NOMO-1 treated with DMSO at 0.1 percent for 48 hours (cell line): ENCODE data around the gene F8A1.
"Not testable (repeated sequence)": the region's sequence is repeated elsewhere in the genome, so short reads cannot be mapped to it uniquely, and the experiment has no call there.

Experiments used
- DNase-seq: peaks from one replicate; lab custom pipeline; 2025; ENCODE audit not compliant: unreplicated experiment; lab: John Stamatoyannopoulos, UW

The F8A1 gene

GRCh38 chrX:154886069-154886788 lies at the start of gene F8A1:
Gene F8A1 (plus strand): TSS chrX:154886355. CDS start chrX:154886375, 20 bp downstream.
- DNase-seq = not testable (repeated sequence)

DNA sequence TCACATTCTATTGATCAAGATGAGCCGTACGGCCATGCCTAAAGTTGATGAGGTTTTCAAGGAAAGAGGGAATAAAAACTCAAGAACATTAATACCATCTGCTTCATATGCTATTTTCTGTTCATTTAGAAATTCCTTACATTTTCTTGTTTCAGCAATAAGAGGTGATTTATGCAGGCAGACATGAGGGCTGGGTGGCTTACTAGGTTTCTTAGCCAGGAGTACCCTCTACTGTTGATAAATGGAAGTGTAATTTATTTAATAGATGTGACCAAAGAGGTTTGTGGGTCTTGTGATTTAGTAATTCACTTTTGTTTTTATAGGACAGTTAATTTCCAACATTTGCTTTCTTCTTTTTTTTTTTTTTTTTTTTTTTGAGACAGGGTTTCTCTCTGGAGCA lies 45.3 kb upstream of the F8A1 start:
- peak; percentile 42 for DNase-seq

DNA sequence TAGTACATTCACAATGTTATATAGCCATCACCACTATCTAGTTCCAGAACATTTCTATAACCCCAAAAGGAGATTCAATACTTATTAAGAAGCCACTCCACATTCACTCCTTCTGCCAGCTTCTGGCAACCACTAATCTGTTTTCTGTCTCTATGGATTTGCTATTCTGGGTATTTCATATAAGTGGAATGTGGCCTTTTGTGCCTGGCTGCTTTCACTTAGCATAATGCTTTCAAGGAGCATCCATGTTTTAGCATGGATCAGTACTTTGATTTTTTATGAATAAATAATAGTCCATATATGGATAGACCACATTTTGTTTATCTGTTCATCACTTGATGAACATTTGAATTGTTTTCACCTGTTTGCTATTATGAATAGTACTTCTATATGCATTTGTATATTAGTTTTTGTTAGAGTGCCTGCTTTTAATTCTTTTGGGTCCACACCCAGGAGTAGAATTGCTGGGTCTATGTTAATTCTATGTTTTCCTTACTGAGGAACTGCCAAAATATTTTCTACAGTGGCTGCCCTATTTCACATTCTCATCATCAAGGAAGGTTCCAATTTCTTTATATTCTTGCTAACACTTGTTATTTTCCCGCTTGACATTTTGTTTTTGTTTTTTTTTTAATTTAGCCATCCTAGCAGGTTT lies 35.1 kb upstream of the F8A1 start:
- no peak for DNase-seq

DNA sequence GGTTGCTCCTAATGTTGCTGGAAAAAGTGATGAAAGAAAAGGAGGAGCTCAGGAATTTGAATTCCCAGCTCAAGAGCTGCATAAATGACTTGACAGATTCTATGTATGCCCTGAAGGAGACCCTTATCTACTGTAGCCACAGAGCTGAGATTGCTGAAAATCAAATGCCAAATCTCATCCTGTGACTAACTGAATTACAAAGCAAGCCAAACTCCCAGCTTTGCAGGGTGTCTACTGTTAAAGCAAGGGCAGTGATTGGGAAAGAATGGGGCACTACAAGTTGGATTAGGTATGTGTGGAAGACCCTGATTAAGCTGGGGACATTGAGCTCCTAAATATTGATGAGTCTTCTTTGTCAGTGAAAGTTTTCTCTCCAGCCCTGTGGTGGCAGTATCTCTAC lies 30.9 kb upstream of the F8A1 start:
- no peak for DNase-seq

- DNase-seq = not testable (repeated sequence)
Measured at GRCh38 chrX:154868522-154868921, 17.6 kb upstream of the F8A1 start.

GRCh38 chrX:154873329-154873728 lies 12.8 kb upstream of the F8A1 start:
- DNase-seq = no peak

GRCh38 chrX:154884069-154884468 lies 2.1 kb upstream of the F8A1 start:
- not testable (repeated sequence) for DNase-seq

DNA sequence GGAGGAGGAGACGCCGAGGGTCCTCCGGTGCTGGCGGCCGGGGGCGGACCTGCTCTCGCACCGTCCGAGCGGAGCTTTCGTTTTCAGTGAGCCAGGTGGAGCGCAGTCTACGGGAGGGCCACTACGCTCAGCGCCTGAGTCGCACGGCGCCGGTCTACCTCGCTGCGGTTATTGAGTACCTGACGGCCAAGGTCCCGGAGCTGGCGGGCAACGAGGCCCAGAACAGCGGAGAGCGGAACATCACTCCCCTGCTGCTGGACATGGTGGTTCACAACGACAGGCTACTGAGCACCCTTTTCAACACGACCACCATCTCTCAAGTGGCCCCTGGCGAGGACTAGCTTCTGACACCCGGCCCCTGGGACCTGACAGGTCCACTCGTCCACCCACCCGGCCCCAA lies 1.1 kb upstream of the F8A1 start:
- DNase-seq = not testable (repeated sequence)

GRCh38 chrX:154885549-154885948 lies 606 bp upstream of the F8A1 start:
- DNase-seq = not testable (repeated sequence)

DNA sequence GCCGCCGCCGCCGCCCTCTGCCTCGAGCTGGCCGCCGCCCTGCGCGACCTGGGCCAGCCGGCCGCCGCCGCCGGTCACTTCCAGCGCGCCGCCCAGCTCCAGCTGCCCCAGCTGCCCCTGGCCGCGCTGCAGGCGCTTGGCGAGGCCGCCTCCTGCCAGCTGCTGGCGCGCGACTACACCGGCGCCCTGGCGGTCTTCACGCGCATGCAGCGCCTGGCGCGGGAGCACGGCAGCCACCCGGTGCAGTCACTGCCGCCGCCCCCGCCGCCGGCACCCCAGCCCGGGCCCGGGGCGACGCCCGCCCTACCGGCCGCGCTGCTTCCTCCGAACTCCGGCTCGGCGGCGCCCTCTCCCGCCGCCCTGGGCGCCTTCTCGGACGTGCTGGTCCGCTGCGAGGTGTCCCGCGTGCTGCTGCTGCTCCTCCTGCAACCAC lies 650 bp downstream of the F8A1 start:
- not testable (repeated sequence) for DNase-seq

- DNase-seq = no peak
Measured at GRCh38 chrX:154890990-154891639, 5.0 kb downstream of the F8A1 start.

DNA sequence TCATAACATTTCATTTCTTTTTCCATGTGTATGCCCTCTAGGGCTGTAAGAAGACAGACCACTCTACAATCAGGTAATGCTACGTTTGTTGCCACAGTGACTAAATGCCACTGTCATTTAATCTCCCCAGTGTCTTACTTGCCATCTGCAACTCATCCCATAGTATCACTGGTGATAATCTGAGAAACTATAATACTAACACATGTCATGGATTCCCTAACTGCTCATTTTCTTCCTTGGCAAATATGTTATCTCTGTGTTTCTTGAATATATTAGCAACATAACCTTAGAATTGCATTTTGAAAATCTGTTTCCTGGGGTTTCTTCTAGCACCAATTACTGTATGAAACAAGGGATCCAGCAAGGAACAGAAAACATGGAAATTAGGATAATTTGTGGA lies 6.1 kb downstream of the F8A1 start:
- DNase-seq = no peak

DNA sequence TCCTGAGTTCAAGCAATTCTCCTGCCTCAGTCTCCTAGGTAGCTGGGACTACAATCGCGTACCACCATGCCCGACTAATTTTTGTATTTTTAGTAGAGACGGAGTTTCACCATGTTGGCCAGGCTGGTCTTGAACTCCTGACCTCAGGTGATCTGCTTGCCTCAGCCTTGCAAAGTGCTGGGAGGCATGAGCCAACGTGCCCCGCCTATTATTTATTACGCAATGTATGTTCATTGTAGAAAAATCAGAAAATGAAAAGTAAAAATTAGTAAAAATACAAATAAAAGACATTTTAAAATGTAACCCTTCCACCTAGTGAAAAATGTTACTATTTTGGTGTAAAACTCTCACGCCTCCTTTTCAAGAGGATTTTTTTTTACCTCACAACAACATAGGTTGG lies 14.2 kb downstream of the F8A1 start:
- no peak for DNase-seq

DNA sequence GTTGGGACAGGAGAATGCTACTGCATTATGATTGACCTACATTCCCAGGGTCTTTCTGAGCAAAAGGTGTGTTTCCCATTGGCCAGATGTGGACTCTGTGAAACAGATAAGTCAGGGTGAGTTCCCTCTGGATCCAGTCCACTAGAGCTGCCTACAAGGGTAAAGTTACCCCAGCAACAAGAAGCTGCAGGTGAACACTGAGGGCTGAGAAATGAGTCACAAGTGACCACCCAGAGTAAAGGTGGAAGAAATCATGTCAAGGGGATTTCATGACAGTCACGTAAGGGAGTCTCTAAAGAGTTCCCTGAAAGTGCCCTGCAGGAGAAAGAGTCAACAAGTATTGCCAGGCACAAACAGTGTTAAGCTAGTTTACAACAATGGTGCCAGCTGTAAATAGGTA lies 16.3 kb downstream of the F8A1 start:
- DNase-seq = no peak

DNA sequence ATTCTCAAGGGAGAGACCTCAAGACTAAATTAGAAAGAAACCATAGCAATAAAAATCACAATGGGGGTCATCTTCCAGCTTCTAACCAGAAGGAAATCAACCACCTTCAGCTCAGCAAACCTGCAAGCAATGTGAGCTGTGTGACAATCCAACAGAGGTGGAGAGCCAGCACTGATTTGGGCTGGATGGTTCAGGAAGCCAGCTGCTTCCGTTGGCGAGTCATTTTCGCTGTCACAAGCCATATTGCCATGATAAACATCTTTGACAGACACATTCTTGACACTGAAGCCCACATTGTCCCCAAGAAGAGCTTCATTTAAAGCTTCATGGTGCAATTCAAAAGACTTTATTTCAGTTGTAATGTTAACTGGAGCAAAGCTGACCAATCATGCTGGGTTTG lies 22.7 kb downstream of the F8A1 start:
- DNase-seq = no peak

DNA sequence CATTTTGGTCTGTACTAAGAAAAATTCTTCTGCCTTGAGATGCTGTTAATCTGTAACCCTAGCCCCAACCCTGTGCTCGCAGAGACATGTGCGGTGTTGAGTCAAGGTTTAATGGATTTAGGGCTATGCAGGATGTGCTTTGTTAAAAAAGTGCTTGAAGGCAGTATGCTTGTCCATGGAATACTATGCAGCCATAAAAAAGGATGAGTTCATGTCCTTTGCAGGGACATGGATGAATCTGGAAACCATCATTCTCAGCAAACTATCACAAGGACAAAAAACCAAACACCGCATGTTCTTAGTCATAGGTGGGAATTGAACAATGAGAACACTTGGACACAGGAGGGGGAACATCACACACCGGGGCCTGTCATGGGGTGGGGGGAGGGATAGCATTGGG lies 23.9 kb downstream of the F8A1 start:
- DNase-seq = not testable (repeated sequence)

DNA sequence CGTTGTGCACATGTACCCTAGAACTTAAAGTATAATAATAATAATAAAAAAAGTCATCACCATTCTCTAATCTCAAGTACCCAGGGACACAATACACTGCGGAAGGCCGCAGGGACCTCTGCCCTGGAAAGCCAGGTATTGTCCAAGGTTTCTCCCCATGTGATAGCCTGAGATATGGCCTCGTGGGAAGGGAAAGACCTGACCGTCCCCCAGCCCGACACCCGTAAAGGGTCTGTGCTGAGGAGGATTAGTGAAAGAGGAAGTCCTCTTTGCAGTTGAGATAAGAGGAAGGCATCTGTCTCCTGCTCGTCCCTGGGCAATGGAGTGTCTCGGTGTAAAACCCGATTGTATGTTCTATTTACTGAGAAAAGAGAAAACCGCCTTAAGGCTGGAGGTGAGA lies 24.4 kb downstream of the F8A1 start:
- not testable (repeated sequence) for DNase-seq

- DNase-seq = no peak
Measured at GRCh38 chrX:154914052-154914451, 27.9 kb downstream of the F8A1 start.

DNA sequence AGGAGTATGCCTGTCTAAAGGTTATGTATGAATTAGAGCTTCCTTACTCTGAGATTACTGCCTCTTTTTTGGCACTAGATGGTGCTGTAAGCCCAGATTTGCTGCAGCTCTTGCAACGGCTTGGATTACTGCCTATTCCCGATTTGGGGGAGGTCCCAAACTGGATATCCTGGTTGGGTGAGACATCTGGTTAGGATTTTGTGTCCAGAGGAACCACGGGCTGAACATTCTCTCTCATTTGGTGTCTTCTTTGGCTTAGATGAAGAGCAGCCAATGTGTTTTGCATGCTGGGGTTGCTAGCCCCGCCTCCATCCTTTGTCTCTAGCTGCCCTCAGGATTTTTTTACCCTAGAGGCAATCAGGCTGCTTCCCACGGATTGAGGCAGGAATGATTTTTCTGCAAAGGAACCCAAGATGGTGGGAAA lies 31.9 kb downstream of the F8A1 start:
- peak; percentile 32 for DNase-seq

DNA sequence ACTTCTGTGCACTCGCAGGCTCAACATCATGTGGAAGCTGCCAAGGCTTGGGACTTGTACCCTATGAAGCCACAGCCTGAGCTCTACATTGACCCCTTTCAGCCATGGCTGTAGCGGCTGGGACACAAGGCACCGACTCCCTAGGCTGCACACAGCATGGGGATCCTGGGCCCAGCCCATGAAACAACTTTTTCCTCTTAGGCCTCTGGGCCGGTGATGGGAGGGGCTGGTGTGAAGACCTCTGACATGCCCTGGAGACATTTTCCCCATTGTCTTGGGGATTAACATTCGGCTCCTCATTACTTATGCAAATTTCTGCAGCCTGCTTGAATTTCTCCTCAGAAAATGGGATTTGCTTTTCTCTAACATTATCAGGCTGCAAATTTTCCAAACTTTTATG lies 38.6 kb downstream of the F8A1 start:
- DNase-seq = not testable (repeated sequence)
